ENCODE data around the gene NOL9.

Gene NOL9

DNA sequence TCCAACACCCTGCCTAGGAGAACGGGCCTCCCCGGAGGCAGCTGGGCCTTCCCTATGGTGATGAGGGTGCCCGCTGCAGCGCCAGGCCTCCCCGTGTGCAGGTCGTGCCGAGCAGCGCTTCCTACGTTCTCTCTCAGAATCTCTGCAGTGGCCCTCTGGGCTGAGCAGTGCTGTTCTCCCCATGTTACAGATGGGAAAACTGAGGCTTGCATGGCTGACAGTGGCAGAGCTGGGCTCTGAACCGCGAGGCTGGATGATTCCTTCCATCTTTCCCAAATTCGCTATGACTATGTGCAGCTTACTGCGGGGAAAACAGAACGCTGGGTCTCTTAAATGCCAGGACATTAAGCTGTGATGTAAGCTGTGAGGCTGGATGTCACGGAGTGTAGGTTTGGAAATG, 39.5 kb upstream of the NOL9 start:
- no peak for DNase-seq (ENCODE audit: low read depth)
- TF ChIP-seq, protein P1, sequence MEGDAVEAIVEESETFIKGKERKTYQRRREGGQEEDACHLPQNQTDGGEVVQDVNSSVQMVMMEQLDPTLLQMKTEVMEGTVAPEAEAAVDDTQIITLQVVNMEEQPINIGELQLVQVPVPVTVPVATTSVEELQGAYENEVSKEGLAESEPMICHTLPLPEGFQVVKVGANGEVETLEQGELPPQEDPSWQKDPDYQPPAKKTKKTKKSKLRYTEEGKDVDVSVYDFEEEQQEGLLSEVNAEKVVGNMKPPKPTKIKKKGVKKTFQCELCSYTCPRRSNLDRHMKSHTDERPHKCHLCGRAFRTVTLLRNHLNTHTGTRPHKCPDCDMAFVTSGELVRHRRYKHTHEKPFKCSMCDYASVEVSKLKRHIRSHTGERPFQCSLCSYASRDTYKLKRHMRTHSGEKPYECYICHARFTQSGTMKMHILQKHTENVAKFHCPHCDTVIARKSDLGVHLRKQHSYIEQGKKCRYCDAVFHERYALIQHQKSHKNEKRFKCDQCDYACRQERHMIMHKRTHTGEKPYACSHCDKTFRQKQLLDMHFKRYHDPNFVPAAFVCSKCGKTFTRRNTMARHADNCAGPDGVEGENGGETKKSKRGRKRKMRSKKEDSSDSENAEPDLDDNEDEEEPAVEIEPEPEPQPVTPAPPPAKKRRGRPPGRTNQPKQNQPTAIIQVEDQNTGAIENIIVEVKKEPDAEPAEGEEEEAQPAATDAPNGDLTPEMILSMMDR (conservative IDR thresholded peaks at IDR 0.05; ENCODE audit: low read length) = no peak
- no peak overlapping the region for H3K4me3 ChIP-seq (ENCODE audit: low read length)

DNA sequence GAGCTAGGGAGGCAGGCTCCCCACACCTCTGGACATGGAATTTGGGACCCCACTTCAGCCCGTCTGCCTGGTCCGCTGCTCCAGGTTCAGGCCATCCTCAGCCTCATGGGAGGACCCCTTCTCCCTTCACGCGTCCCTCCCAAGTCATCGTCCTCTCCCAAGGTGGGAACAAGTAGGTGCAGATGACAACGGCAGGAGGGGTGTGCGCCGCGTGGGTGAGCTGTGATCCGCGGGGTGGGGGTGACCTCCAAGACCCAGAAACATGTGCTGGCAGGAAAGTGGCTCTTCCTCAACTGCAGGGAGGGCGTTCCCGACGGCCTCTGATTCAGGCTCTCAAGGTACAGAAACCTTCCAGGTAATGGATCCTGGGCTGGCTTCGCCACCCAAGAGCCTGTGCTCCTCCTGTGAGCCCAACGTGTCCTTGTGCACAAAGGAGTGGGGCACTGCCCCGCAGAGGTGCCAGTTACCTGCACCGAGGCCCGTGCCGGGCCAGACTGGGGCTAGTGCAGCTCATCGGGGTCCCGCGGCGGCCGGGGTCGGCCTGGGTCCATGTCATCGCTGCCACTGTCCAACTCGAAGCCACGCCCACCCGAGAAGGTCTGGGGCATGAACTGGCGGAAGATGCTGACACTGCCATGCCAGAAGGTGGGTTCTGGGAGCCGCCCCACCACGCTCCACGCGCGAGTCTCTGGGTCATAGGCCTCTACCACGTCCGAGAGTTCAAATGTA, 38.7 kb upstream of the NOL9 start:
- TF ChIP-seq, protein P1 (conservative IDR thresholded peaks at IDR 0.05; ENCODE audit: low read length) = no peak
- DNase-seq (ENCODE audit: low read depth) = no peak
- no peak overlapping the region for H3K4me3 ChIP-seq (ENCODE audit: low read length)

DNA sequence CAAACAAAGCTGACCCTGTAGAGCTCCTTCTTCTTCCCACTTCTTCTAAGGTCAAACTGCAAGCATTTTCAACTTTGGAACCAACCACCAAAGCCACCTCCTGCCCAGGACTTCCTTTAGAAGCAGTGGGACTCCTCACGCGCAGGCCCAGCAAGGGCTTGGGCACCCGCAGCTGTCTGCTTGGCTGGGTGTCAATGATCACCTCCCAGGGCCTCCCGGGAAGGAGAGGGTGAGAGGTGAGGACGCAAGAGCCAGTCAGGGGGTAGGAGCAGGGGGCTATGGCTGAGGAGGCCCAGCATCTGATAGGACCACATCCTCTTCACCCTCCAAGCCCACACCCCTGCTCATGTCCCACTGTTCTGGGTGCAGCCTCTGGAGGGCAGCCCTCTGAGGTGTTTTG, 38.1 kb upstream of the NOL9 start:
- no peak overlapping the region for H3K4me3 ChIP-seq (ENCODE audit: low read length)
- TF ChIP-seq, protein P1 (conservative IDR thresholded peaks at IDR 0.05; ENCODE audit: low read length) = no peak
- DNase-seq (ENCODE audit: low read depth) = no peak

DNA sequence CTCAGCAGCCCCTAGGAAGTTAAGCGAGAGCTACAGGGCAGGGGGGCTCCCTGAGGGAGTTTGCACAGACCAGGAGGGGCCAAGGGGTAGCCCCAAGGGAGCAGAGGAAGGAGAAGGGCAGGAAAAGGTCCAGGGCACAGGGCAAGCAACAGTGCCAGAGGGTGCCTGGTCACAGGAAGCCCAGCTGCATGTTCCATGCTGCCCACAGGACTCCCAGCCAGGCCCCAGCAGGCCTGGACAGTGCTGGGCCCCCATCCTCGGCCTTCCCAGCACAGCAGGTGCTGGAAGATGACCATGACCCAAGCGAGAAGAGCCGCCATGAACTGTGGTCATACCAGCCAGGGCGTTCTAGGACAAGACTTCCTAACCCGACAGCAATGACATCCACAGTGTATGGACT, 37.3 kb upstream of the NOL9 start:
- no peak for DNase-seq (ENCODE audit: low read depth)
- TF ChIP-seq, protein P1 (conservative IDR thresholded peaks at IDR 0.05; ENCODE audit: low read length) = no peak
- H3K4me3 ChIP-seq (ENCODE audit: low read length) = no peak overlapping the region

DNA sequence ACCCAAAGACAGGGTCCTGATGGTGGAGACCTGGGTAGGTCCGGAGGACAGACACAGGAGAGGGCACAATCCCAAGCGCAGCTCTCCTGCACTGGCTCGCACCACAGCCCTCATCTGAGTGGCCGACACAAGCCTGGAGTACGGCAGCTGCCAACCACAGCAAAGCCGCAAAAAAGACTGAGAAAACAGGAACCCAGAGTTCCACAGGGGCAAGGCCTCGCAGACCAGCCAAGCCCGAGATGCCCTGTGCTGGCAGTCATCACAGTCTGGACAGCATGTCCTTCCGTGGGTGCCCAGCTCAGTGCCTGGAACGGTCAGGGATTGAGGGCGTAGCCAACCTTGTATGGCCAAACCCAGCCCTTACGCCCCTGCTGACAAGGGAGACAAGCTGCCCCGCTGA, 36.9 kb upstream of the NOL9 start:
- no peak for DNase-seq (ENCODE audit: low read depth)
- TF ChIP-seq, protein P1 (conservative IDR thresholded peaks at IDR 0.05; ENCODE audit: low read length) = no peak
- H3K4me3 ChIP-seq (ENCODE audit: low read length) = no peak overlapping the region

DNA sequence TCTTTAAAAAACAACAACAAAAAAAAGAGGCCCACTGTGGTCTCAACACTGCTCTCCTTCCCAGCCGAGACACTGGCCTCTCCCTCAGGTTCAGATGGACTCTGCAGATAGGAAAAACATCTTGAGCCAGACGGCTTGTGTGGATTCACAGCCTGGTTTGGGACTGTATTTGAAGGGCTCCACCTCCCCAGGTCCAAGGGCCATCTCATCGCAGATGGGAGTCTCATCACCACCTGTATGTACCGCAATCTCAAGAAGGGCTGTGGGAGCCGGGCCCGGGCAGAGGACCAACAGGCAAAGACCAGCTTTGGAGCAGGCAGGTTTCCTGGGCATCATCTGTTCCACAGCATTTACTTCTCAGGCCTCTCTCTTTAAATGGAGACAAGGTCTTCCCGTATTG, 35.7 kb upstream of the NOL9 start:
- DNase-seq (ENCODE audit: low read depth) = no peak
- TF ChIP-seq, protein P1 (conservative IDR thresholded peaks at IDR 0.05; ENCODE audit: low read length) = no peak

DNA sequence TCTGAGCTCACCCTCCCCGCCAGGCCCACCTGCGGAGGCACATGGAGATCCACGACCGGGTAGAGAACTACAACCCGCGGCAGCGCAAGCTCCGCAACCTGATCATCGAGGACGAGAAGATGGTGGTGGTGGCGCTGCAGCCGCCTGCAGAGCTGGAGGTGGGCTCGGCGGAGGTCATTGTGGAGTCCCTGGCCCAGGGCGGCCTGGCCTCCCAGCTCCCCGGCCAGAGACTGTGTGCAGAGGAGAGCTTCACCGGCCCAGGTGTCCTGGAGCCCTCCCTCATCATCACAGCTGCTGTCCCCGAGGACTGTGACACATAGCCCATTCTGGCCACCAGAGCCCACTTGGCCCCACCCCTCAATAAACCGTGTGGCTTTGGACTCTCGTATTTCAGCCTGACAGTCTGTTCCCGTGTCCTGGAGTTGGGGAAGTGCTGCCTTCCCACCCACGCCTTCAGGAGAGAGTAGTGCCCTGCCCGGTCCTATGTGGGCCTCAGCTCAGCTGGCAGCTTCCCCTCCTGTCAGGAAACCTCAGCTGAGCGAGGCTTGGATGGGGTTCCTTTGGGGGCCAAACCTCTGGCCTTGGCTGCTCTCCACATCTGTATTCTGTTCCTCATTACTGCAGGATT, 34.7 kb upstream of the NOL9 start:
- TF ChIP-seq, protein P1 (conservative IDR thresholded peaks at IDR 0.05; ENCODE audit: low read length) = no peak
- H3K4me3 ChIP-seq (ENCODE audit: low read length) = no peak overlapping the region
- no peak for DNase-seq (ENCODE audit: low read depth)

More for the DNA sequence above, 35.7 kb upstream of the NOL9 start:
- H3K4me3 ChIP-seq (ENCODE audit: low read length) = no peak overlapping the region
